ENCODE measurements around the gene TM4SF18. TPM values are rescaled to one million over a fixed set of nuclear protein-coding genes. Genes with fewer than 3 reads are reported as not detected.

The TM4SF18 gene
- total RNA-seq, 1 donor from 2014 or later: 5.6 TPM

DNA sequence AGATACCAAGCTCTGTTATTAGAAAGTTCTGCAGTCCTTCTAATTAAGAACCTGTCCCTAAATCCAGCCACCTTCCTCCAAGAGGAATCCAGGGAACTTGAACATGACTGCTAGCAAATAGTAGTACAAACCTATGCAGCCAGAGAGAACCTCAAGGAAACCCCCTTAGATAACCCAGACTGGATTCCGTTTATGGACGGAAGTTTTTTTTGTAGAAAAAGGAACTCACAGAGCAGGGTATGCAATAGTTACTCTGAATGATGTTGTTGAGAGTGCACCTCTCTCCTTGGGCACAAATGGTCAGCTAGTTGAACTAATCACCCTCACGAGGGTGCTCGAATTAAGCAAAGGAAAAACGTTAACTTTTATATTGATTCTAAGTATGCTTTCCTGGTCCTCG, 40.8 kb downstream of the TM4SF18 start:
- no peaks in the 10 kb centered on the region for H3K79me2 ChIP-seq (ENCODE audit: insufficient read depth, low read length)
- Mint-ChIP-seq H3K36me3 (ENCODE audit: low read depth, unreplicated experiment) (peaks cover 4% of the 10 kb centered on the region), H3K27ac (ENCODE audit: unreplicated experiment) (no peak overlapping the region), H3K9me3 (ENCODE audit: unreplicated experiment) (peaks cover 2% of the 10 kb centered on the region), H3K4me1 (ENCODE audit: low read depth, unreplicated experiment) (peaks cover 2% of the 10 kb centered on the region), H3K4me3 (ENCODE audit: unreplicated experiment) (no peak overlapping the region), H3K27me3 (ENCODE audit: low read depth, unreplicated experiment) (no peaks in the 10 kb centered on the region)
- no peak overlapping the region for H3K9ac ChIP-seq (ENCODE audit: low read length)
- H3K4me2 ChIP-seq (ENCODE audit: low read length): no peak overlapping the region
- H3K4me1 ChIP-seq (ENCODE audit: insufficient read depth, low read length): no peaks in the 10 kb centered on the region
- no peak for DNase-seq (ENCODE audit: low read depth)
- no peak overlapping the region for H2AFZ ChIP-seq (ENCODE audit: low read depth, low read length)
- TF ChIP-seq EZH2 (IDR thresholded peaks at IDR 0.05; ENCODE audit: insufficient read depth, low read length): no peak
- TF ChIP-seq, protein P1, sequence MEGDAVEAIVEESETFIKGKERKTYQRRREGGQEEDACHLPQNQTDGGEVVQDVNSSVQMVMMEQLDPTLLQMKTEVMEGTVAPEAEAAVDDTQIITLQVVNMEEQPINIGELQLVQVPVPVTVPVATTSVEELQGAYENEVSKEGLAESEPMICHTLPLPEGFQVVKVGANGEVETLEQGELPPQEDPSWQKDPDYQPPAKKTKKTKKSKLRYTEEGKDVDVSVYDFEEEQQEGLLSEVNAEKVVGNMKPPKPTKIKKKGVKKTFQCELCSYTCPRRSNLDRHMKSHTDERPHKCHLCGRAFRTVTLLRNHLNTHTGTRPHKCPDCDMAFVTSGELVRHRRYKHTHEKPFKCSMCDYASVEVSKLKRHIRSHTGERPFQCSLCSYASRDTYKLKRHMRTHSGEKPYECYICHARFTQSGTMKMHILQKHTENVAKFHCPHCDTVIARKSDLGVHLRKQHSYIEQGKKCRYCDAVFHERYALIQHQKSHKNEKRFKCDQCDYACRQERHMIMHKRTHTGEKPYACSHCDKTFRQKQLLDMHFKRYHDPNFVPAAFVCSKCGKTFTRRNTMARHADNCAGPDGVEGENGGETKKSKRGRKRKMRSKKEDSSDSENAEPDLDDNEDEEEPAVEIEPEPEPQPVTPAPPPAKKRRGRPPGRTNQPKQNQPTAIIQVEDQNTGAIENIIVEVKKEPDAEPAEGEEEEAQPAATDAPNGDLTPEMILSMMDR (IDR thresholded peaks at IDR 0.05; ENCODE audit: insufficient read depth, low read depth, low read length): no peak
- H3K27me3 ChIP-seq (ENCODE audit: insufficient read depth, low read length): no peaks in the 10 kb centered on the region
- no peak overlapping the region for H3K4me3 ChIP-seq (ENCODE audit: insufficient read depth, low read depth, low read length)
- no peak overlapping the region for H3K27ac ChIP-seq (ENCODE audit: low read depth, low read length)
- no peaks in the 10 kb centered on the region for H4K20me1 ChIP-seq (ENCODE audit: insufficient read depth, low read length)
- H3K36me3 ChIP-seq (ENCODE audit: insufficient read depth, low read length): no peaks in the 10 kb centered on the region
- FAIRE-seq: no peak
- no peaks in the 10 kb centered on the region for H3K9me3 ChIP-seq (ENCODE audit: insufficient read depth, low read depth, low read length)

DNA sequence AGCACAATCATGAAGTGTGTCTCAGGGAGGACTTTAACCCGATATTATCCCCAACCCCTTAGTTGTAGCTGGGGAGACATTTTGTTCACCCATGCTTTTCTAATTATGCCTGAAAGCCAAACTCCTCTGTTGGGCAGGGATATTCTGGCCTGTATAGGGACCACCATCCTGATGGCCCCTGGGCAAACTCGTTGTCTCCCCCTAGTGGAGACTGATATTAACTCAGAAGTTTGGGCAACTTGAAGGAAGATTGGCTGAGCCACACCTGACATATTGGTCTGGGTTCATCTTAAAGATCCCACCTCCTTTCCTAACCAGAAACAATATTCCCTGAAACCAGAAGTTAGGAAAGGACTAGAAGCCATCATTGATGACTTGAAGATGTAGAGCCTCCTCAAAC, 42.3 kb downstream of the TM4SF18 start:
- Mint-ChIP-seq H3K4me3 (ENCODE audit: unreplicated experiment) (no peak overlapping the region), H3K27ac (ENCODE audit: unreplicated experiment) (no peak overlapping the region), H3K27me3 (ENCODE audit: low read depth, unreplicated experiment) (no peaks in the 10 kb centered on the region), H3K36me3 (ENCODE audit: low read depth, unreplicated experiment) (peaks cover 4% of the 10 kb centered on the region), H3K9me3 (ENCODE audit: unreplicated experiment) (peaks cover 2% of the 10 kb centered on the region), H3K4me1 (ENCODE audit: low read depth, unreplicated experiment) (no peaks in the 10 kb centered on the region)
- H3K9ac ChIP-seq (ENCODE audit: low read length): no peak overlapping the region
- FAIRE-seq: no peak
- DNase-seq (ENCODE audit: low read depth): no peak
- no peaks in the 10 kb centered on the region for H3K79me2 ChIP-seq (ENCODE audit: insufficient read depth, low read length)
- H2AFZ ChIP-seq (ENCODE audit: low read depth, low read length): no peak overlapping the region
- H3K27ac ChIP-seq (ENCODE audit: low read depth, low read length): no peak overlapping the region
- H3K36me3 ChIP-seq (ENCODE audit: insufficient read depth, low read length): no peaks in the 10 kb centered on the region
- no peaks in the 10 kb centered on the region for H3K9me3 ChIP-seq (ENCODE audit: insufficient read depth, low read depth, low read length)
- no peak overlapping the region for H3K4me3 ChIP-seq (ENCODE audit: insufficient read depth, low read depth, low read length)
- TF ChIP-seq EZH2 (IDR thresholded peaks at IDR 0.05; ENCODE audit: insufficient read depth, low read length): no peak
- TF ChIP-seq, protein P1 (IDR thresholded peaks at IDR 0.05; ENCODE audit: insufficient read depth, low read depth, low read length): peak; percentile 46
- no peaks in the 10 kb centered on the region for H4K20me1 ChIP-seq (ENCODE audit: insufficient read depth, low read length)
- H3K4me1 ChIP-seq (ENCODE audit: insufficient read depth, low read length): no peaks in the 10 kb centered on the region
- H3K4me2 ChIP-seq (ENCODE audit: low read length): no peak overlapping the region
- no peaks in the 10 kb centered on the region for H3K27me3 ChIP-seq (ENCODE audit: insufficient read depth, low read length)

DNA sequence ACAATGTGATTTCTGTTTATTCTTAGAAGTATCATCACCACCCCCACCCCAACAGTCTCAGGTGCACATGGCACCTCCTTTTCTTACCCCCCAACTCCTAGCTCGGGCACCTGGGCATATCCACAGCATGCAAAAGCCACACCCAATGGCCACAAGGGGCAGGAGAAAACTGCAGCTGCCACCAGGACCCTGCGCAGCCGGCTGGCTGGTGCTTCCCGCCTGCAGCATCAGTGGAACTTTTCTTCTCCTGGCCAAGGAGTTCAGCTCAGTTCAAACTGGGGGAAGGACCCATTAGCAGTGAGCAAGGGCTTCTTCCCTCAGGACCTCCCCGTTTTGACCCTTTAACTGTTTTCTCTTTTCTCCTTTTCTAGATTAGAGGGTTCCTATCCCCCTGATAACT, 44.8 kb downstream of the TM4SF18 start:
- Mint-ChIP-seq H3K27me3 (ENCODE audit: low read depth, unreplicated experiment) (no peaks in the 10 kb centered on the region), H3K4me1 (ENCODE audit: low read depth, unreplicated experiment) (no peaks in the 10 kb centered on the region), H3K36me3 (ENCODE audit: low read depth, unreplicated experiment) (peaks cover 4% of the 10 kb centered on the region), H3K9me3 (ENCODE audit: unreplicated experiment) (no peaks in the 10 kb centered on the region), H3K27ac (ENCODE audit: unreplicated experiment) (no peak overlapping the region), H3K4me3 (ENCODE audit: unreplicated experiment) (no peak overlapping the region)
- Histone ChIP-seq H3K27me3 (ENCODE audit: insufficient read depth, low read length) (no peaks in the 10 kb centered on the region), H2AFZ (ENCODE audit: low read depth, low read length) (no peak overlapping the region), H3K4me2 (ENCODE audit: low read length) (no peak overlapping the region), H3K27ac (ENCODE audit: low read depth, low read length) (no peak overlapping the region), H4K20me1 (ENCODE audit: insufficient read depth, low read length) (no peaks in the 10 kb centered on the region), H3K4me3 (ENCODE audit: insufficient read depth, low read depth, low read length) (no peak overlapping the region), H3K9ac (ENCODE audit: low read length) (no peak overlapping the region), H3K79me2 (ENCODE audit: insufficient read depth, low read length) (no peaks in the 10 kb centered on the region), H3K9me3 (ENCODE audit: insufficient read depth, low read depth, low read length) (no peaks in the 10 kb centered on the region), H3K36me3 (ENCODE audit: insufficient read depth, low read length) (no peaks in the 10 kb centered on the region), H3K4me1 (ENCODE audit: insufficient read depth, low read length) (no peaks in the 10 kb centered on the region)
- FAIRE-seq: no peak
- no peak for DNase-seq (ENCODE audit: low read depth)
- TF ChIP-seq EZH2 (IDR thresholded peaks at IDR 0.05; ENCODE audit: insufficient read depth, low read length): no peak
- TF ChIP-seq, protein P1 (IDR thresholded peaks at IDR 0.05; ENCODE audit: insufficient read depth, low read depth, low read length): no peak
